ENCODE data around the gene TRIM4. TPM values are rescaled to one million over a fixed set of nuclear protein-coding genes. Genes with fewer than 3 reads are reported as not detected.

Gene TRIM4
- total RNA-seq, 2 donors from 2014 or later = 34.9 to 38.2 TPM

- Mint-ChIP-seq H3K27ac (no peak overlapping the region), H3K36me3 (ENCODE audit: insufficient read depth in 2 of 2) (no peaks in the 10 kb centered on the region), H3K9me3 (peaks cover 2 to 3% of the 10 kb centered on the region in 2 donors), H3K27me3 (ENCODE audit: low read depth) (peaks cover 41% of the 10 kb centered on the region), H3K4me1 (ENCODE audit: low read depth) (no peaks in the 10 kb centered on the region), H3K4me3 (no peak overlapping the region)
- DNase-seq = no peak
- no peak for ATAC-seq (replicated peaks in 1 of 2)
Observed at GRCh38 chr7:99863847-99864440, 55.4 kb downstream of the TRIM4 start.

GRCh38 chr7:99860281-99861127 is 58.8 kb downstream of the TRIM4 start:
- Mint-ChIP-seq H3K36me3 (ENCODE audit: insufficient read depth in 2 of 2) (peaks cover 0 to 2% of the 10 kb centered on the region in 2 donors), H3K4me3 (no peak overlapping the region), H3K27me3 (ENCODE audit: low read depth) (peaks cover 21% of the 10 kb centered on the region), H3K9me3 (no peaks in the 10 kb centered on the region), H3K4me1 (ENCODE audit: low read depth) (no peaks in the 10 kb centered on the region), H3K27ac (no peak overlapping the region)
- ATAC-seq (replicated peaks in 1 of 2) (no peak), DNase-seq (no peak)

- Mint-ChIP-seq H3K36me3 (ENCODE audit: insufficient read depth in 2 of 2) (peaks cover 0 to 2% of the 10 kb centered on the region in 2 donors), H3K4me1 (ENCODE audit: low read depth) (no peaks in the 10 kb centered on the region), H3K9me3 (no peaks in the 10 kb centered on the region), H3K4me3 (no peak overlapping the region), H3K27me3 (ENCODE audit: low read depth) (peaks cover 24% of the 10 kb centered on the region), H3K27ac (no peak overlapping the region)
- DNase-seq (no peak), ATAC-seq (replicated peaks in 1 of 2) (no peak)
Observed at GRCh38 chr7:99855236-99855635, 64.1 kb downstream of the TRIM4 start.

- H3K4me1 Mint-ChIP-seq (ENCODE audit: low read depth) = no peaks in the 10 kb centered on the region
- ATAC-seq (replicated peaks in 1 of 2) = no peak
- no peak overlapping the region for H3K27ac Mint-ChIP-seq
- no peaks in the 10 kb centered on the region for H3K9me3 Mint-ChIP-seq
- no peak for DNase-seq
- H3K27me3 Mint-ChIP-seq (ENCODE audit: low read depth) = peaks cover 15% of the 10 kb centered on the region
- no peak overlapping the region for H3K4me3 Mint-ChIP-seq
- no peaks in the 10 kb centered on the region for H3K36me3 Mint-ChIP-seq (ENCODE audit: insufficient read depth in 2 of 2)
Observed at GRCh38 chr7:99848420-99849216, 70.7 kb downstream of the TRIM4 start.

GRCh38 chr7:99844328-99844727 is 75.0 kb downstream of the TRIM4 start:
- Mint-ChIP-seq H3K27me3 (ENCODE audit: low read depth) (peaks cover 5% of the 10 kb centered on the region), H3K9me3 (no peaks in the 10 kb centered on the region), H3K36me3 (ENCODE audit: insufficient read depth in 2 of 2) (no peaks in the 10 kb centered on the region), H3K4me3 (no peak overlapping the region), H3K4me1 (ENCODE audit: low read depth) (peaks cover 10% of the 10 kb centered on the region), H3K27ac (no peak overlapping the region)
- no peak for ATAC-seq (replicated peaks in 1 of 2)
- no peak for DNase-seq

GRCh38 chr7:99843808-99844207 is 75.5 kb downstream of the TRIM4 start:
- no peak overlapping the region for H3K4me3 Mint-ChIP-seq
- no peaks in the 10 kb centered on the region for H3K9me3 Mint-ChIP-seq
- H3K27me3 Mint-ChIP-seq (ENCODE audit: low read depth) = peaks cover 5% of the 10 kb centered on the region
- DNase-seq (no peak), ATAC-seq (replicated peaks in 1 of 2) (no peak)
- H3K27ac Mint-ChIP-seq = no peak overlapping the region
- H3K4me1 Mint-ChIP-seq (ENCODE audit: low read depth) = peaks cover 10% of the 10 kb centered on the region
- no peaks in the 10 kb centered on the region for H3K36me3 Mint-ChIP-seq (ENCODE audit: insufficient read depth in 2 of 2)

GRCh38 chr7:99842926-99843325 is 76.4 kb downstream of the TRIM4 start:
- peaks cover 1% of the 10 kb centered on the region for H3K27me3 Mint-ChIP-seq (ENCODE audit: low read depth)
- H3K9me3 Mint-ChIP-seq = no peaks in the 10 kb centered on the region
- H3K4me3 Mint-ChIP-seq = no peak overlapping the region
- no peak overlapping the region for H3K27ac Mint-ChIP-seq
- peaks cover 11% of the 10 kb centered on the region for H3K4me1 Mint-ChIP-seq (ENCODE audit: low read depth)
- H3K36me3 Mint-ChIP-seq (ENCODE audit: insufficient read depth in 2 of 2) = no peaks in the 10 kb centered on the region
- no peak for ATAC-seq (replicated peaks in 1 of 2)
- DNase-seq = no peak

Other genes starting within 250 kb of the TRIM4 start
- under 1 TPM in 1 of 2 donors, not detected in 1; 0.36 TPM for gene CYP3A5, start 239.5 kb downstream of the TRIM4 start, total RNA-seq
- not detected for gene CYP3A7, start 184.3 kb downstream of the TRIM4 start, total RNA-seq
- not detected for gene CYP3A4, start 135.3 kb downstream of the TRIM4 start, total RNA-seq
- gene CYP3A43, start 91.5 kb downstream of the TRIM4 start, total RNA-seq = under 1 TPM; 0.17 to 0.32 TPM
- under 1 TPM; 0.46 to 0.53 TPM for gene OR2AE1, start 42.5 kb downstream of the TRIM4 start, total RNA-seq
- 1 to 10 TPM in 1 of 2 donors, under 1 TPM in 1; 0.58 to 1.7 TPM for gene GJC3, start 10.1 kb upstream of the TRIM4 start, total RNA-seq
- not detected for gene AZGP1, start 56.5 kb upstream of the TRIM4 start, total RNA-seq
- gene ZKSCAN1, start 96.1 kb upstream of the TRIM4 start, total RNA-seq = 10 to 100 TPM; 70.3 to 78.2 TPM
- 10 to 100 TPM in 1 of 2 donors, 1 to 10 TPM in 1; 8.4 to 12.4 TPM for gene ZSCAN21, start 130.2 kb upstream of the TRIM4 start, total RNA-seq
- 10 to 100 TPM; 23.1 to 24.2 TPM for gene ZNF3, start 162.2 kb upstream of the TRIM4 start, total RNA-seq
- gene COPS6, start 169.4 kb upstream of the TRIM4 start, total RNA-seq = 10 to 100 TPM; 43.7 to 45.4 TPM
- gene MCM7, start 181.9 kb upstream of the TRIM4 start, total RNA-seq = 100 to 1,000 TPM; 270 to 332 TPM
- gene AP4M1, start 182.1 kb upstream of the TRIM4 start, total RNA-seq = 10 to 100 TPM in 1 of 2 donors, 1 to 10 TPM in 1; 9.3 to 10.5 TPM
- gene TAF6, start 199.8 kb upstream of the TRIM4 start, total RNA-seq = 10 to 100 TPM; 76.7 to 88.1 TPM
- 10 to 100 TPM; 11.1 to 18.8 TPM for gene CNPY4, start 200.1 kb upstream of the TRIM4 start, total RNA-seq
- 1 to 10 TPM; 3.2 to 3.4 TPM for gene MBLAC1, start 207.4 kb upstream of the TRIM4 start, total RNA-seq
- 100 to 1,000 TPM; 130 to 134 TPM for gene LAMTOR4, start 229.4 kb upstream of the TRIM4 start, total RNA-seq
- 10 to 100 TPM; 22.1 to 28.8 TPM for gene TRAPPC14, start 239.2 kb upstream of the TRIM4 start, total RNA-seq
- gene GAL3ST4, start 249.1 kb upstream of the TRIM4 start, total RNA-seq = 10 to 100 TPM in 1 of 2 donors, 1 to 10 TPM in 1; 6.9 to 11.7 TPM

Data from activated T-cell treated with anti-CD3 and anti-CD28 coated beads, Interleukin-2, amount 50 U/mL, for 72 hours (primary cell).